Natural killer cell treated with Interleukin-12 subunit alpha and Interleukin-12 subunit beta and Interleukin-15 and Interleukin-18, amount 100 ng/mL, for 72 hours (primary cell): ENCODE measurements around the gene TTC22. TPM values are rescaled to one million over a fixed set of nuclear protein-coding genes. Genes with fewer than 3 reads are reported as not detected.

Experiments
- ATAC-seq, 2 donors: fragments of 150-1000 bp; cut with Tn5 transposase in 1 of 2; sonication (Bioruptor Pico), chemical (Tn5 transposase) in 1 of 2; 2 replicates each; pipeline ENCODE4 v1.10.0; 2021
- DNase-seq: peaks from one replicate; pipeline ENCODE4 v3.0.0; 2022; ENCODE audit warnings: low spot score
- H3K27ac Mint-ChIP-seq, 2 donors: 1 replicate in 1 of 2; 2 replicates in 1 of 2; pipeline ENCODE4 v1.8.0; 2022; ENCODE audit warnings: mixed read lengths in 2 of 2, mild to moderate bottlenecking in 1 of 2, moderate library complexity in 1 of 2
- H3K27me3 Mint-ChIP-seq, 2 donors: 1 replicate in 1 of 2; 2 replicates in 1 of 2; pipeline ENCODE4 v1.8.0; 2022; ENCODE audit warnings: mixed read lengths in 2 of 2
- H3K36me3 Mint-ChIP-seq: one replicate; pipeline ENCODE4 v1.8.0; 2022; ENCODE audit warnings: mixed read lengths
- H3K4me1 Mint-ChIP-seq, 2 donors: 1 replicate in 1 of 2; 2 replicates in 1 of 2; pipeline ENCODE4 v1.8.0; 2022; ENCODE audit warnings: low read depth in 2 of 2, mixed read lengths in 2 of 2, mild to moderate bottlenecking in 1 of 2
- H3K4me3 Mint-ChIP-seq: one replicate; pipeline ENCODE4 v1.8.0; 2022; ENCODE audit warnings: mixed read lengths
- H3K9me3 Mint-ChIP-seq: 2 replicates; pipeline ENCODE4 v1.8.0; 2022; ENCODE audit warnings: mixed read lengths
- total RNA-seq, 2 donors: library from RNA; stranded (reverse); gene quantifications; one replicate each; pipeline ENCODE4 v1.2.3, GENCODE V29; 2022

TTC22 gene
- total RNA-seq, 2 donors from 2014 or later: 1.5 to 2.1 TPM

DNA sequence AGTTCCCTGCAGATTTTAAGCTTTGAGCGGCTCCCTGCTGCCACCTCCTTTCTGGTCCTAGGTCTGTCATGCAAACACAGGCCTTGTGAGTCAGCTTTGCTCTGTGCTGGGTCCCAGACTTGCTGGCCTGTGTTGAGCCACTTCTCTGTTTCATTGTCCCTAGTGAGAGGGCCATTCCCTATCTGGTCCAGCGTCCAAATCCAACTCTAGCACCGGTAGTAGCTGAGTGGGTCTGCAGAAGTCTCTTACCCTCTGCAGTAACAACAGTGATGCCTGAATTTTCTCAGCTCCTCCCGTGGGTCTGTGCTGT lies 5.8 kb downstream of the TTC22 start:
- H3K27me3 Mint-ChIP-seq: no peaks in the 10 kb centered on the region
- H3K4me1 Mint-ChIP-seq: peaks cover 50 to 55% of the 10 kb centered on the region in 2 donors
- H3K27ac Mint-ChIP-seq: peak overlapping the region in 1 of 2 donors; percentile 96
- no peaks in the 10 kb centered on the region for H3K9me3 Mint-ChIP-seq
- H3K4me3 Mint-ChIP-seq: no peak overlapping the region
- DNase-seq (no peak), ATAC-seq (no peak)
- H3K36me3 Mint-ChIP-seq: no peaks in the 10 kb centered on the region

DNA sequence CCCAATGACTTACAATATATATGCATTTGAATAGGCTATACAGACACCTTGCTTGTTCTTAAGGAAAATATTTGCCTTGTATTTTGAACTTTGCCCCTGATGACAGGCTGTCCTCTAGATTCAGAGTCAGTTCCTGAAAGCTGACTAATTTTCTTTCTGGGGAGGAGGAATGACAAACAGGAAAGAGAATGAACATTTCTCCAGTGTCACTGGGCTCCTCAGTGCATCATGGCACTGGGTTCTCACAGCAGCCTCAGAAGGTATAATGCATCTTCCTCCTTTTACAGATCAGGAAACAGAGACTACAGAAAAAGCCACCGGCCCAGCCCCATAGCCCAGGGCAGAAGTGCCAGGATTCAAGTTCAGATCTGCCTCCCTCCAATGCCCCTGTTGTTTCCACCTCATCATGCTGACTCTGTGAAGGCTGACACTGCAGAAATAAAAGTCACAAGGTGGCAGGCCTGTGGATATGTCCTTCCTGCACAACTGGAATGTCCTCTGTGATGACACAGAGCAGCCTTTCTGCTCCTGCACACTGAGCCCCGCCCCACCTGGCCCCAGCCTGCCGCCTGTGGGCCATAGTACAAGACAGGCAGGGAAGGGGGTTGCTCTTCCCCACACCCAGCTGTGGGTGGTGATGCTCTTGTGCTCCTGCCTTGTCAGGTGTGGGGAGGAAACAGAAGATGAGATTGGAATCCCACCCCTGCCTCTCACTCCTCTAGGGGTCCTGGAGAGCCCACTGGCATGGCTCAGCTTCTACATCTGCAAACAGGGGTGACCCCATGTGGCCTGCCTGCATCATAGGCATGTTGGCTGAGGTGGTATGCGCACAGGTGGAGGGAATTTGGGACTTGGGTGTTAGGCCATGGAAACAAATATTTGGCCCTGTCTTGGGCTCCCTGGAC lies 6.4 kb downstream of the TTC22 start:
- no peak for DNase-seq
- H3K27ac Mint-ChIP-seq: peak overlapping the region; percentile 47 to 96
- no peaks in the 10 kb centered on the region for H3K27me3 Mint-ChIP-seq
- no peaks in the 10 kb centered on the region for H3K36me3 Mint-ChIP-seq
- no peak for ATAC-seq
- no peak overlapping the region for H3K4me3 Mint-ChIP-seq
- peaks cover 46 to 51% of the 10 kb centered on the region in 2 donors for H3K4me1 Mint-ChIP-seq
- H3K9me3 Mint-ChIP-seq: no peaks in the 10 kb centered on the region

DNA sequence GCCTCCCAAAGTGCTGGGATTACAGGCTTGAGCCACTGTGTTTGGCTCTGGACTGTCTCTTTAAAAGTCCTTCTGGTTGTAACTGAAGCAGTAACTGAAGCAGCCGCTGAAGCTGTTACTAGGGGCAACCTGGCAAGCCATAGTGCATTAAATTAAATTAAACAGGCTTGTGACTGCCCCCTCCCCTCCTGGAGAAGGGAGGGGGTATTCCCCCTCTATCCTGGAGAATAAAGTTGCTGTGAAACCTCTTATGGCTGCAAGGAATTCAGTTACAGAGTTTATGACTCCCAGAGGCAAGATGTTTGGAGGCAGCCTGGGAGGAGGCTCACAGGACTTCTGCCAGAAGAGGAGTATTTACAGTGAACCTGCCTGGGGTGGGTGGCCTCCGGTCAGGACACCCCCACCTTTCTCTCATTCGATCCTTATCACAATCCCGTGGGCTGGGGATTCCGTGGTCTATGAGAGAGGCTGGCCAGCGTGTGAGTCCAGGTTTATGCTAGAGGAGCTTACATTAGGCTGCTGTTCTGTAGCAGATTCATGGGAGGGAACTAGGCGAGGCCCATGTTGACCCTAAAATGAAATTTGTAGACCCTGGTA lies 8.3 kb downstream of the TTC22 start:
- no peaks in the 10 kb centered on the region for H3K36me3 Mint-ChIP-seq
- H3K4me1 Mint-ChIP-seq: peaks cover 37 to 42% of the 10 kb centered on the region in 2 donors
- H3K27me3 Mint-ChIP-seq: no peaks in the 10 kb centered on the region
- no peak for ATAC-seq
- no peak overlapping the region for H3K27ac Mint-ChIP-seq
- DNase-seq: no peak
- no peak overlapping the region for H3K4me3 Mint-ChIP-seq
- H3K9me3 Mint-ChIP-seq: no peaks in the 10 kb centered on the region

DNA sequence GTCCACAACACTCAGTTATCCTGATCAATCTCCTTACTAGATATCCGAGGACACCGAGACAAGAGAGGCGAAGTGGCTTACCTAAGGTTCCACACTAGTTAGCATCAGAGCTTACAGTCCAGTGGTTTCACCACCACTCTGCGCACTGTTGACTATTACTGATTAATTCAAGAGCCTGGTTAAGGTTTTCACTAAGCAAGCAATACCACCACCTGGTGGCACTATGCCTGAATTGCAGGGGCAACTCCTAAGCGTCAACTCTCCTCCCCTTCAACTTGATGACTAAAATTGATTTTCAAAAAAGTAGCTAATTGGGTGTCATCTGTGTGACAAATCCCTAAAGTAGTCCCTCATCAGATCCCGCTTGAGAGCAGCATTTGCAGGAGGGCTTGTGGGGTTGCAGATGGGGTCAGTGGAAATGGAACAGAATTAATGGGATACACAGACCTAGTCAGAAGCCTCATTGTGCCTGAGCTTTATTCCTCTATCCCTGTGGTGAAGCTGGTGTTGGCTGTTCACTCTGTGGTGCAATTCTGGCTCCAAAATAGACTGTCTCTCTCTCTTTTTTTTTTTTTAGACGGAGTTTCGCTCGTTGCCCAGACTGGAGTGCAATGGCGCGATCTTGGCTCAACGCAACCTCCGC lies 9.1 kb downstream of the TTC22 start:
- Mint-ChIP-seq H3K27me3 (no peaks in the 10 kb centered on the region), H3K4me3 (no peak overlapping the region), H3K4me1 (peaks cover 33 to 45% of the 10 kb centered on the region in 2 donors), H3K36me3 (no peaks in the 10 kb centered on the region), H3K9me3 (no peaks in the 10 kb centered on the region), H3K27ac (no peak overlapping the region)
- peak in 1 of 2 donors; percentile 37 for ATAC-seq
- DNase-seq: no peak

DNA sequence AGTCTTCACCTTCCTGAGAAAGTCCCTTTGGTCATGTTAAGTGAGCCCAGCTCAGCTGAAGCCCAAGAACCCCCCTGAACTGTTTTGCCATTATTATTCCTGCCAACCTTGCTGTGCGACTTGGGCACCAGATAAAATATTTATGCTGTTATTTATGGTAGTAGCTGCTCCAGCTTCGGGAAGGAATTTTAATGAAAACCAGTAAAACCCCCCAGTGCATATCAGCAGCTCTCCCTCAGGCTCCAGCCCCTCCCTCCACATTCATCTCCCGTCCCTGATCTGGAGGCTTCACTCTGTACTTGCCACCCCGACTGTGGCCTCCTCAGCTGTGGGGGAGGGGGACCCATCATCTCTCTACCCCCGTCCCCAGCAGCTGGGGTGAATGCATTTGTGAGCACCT lies 12.7 kb downstream of the TTC22 start:
- H3K9me3 Mint-ChIP-seq: no peaks in the 10 kb centered on the region
- no peaks in the 10 kb centered on the region for H3K27me3 Mint-ChIP-seq
- DNase-seq (no peak), ATAC-seq (no peak)
- H3K4me1 Mint-ChIP-seq: peaks cover 13 to 26% of the 10 kb centered on the region in 2 donors
- peak overlapping the region; percentile 9 to 57 for H3K27ac Mint-ChIP-seq
- no peak overlapping the region for H3K4me3 Mint-ChIP-seq
- H3K36me3 Mint-ChIP-seq: no peaks in the 10 kb centered on the region

DNA sequence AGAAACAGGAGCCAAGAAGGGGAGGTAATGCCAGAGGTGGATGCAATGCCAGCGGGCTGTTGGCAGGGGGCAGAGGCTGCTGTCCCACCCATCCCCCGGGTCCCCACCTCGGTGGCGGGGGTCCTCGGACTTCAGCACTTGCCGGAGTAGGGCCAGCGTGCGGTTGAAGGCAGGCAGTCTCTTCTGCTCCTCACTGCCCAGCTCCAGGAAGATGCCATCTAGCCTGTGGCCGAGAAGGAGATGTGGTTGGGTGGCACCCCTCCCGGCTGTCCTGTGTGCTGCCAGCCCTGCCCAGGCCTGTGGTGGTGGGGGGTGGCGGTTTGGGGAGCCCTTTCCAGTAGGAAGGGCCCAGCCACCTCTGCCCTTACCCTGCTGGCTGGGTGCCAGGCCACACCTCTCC lies 13.5 kb downstream of the TTC22 start:
- Mint-ChIP-seq H3K27ac (no peak overlapping the region), H3K27me3 (no peaks in the 10 kb centered on the region), H3K4me3 (no peak overlapping the region), H3K9me3 (no peaks in the 10 kb centered on the region), H3K36me3 (no peaks in the 10 kb centered on the region), H3K4me1 (peaks cover 13 to 26% of the 10 kb centered on the region in 2 donors)
- DNase-seq (no peak), ATAC-seq (no peak)

DNA sequence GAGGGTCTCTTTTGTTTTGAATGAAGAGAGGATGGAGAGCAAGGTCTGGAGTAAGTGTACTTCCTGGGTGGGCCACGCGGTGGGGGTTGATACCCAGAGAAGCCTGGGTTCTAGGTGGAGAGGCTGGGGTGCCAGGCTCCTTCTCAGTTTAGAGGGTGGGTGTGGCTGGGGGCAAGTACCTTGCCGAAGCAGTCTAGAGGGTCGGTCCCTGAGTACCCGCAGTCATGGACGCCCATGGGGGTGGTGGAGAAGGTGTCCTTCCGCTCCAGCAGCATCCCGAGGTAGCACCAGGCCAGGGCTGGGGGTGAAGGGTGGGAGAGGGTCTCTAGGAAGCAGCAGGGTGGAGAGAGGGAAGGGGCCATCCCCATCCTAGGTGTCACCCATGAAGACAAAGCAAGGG lies 14.3 kb downstream of the TTC22 start:
- H3K4me3 Mint-ChIP-seq: no peak overlapping the region
- no peaks in the 10 kb centered on the region for H3K27me3 Mint-ChIP-seq
- H3K36me3 Mint-ChIP-seq: no peaks in the 10 kb centered on the region
- H3K27ac Mint-ChIP-seq: peak overlapping the region in 1 of 2 donors; percentile 84
- ATAC-seq (no peak), DNase-seq (no peak)
- peaks cover 13 to 27% of the 10 kb centered on the region in 2 donors for H3K4me1 Mint-ChIP-seq
- no peaks in the 10 kb centered on the region for H3K9me3 Mint-ChIP-seq

DNA sequence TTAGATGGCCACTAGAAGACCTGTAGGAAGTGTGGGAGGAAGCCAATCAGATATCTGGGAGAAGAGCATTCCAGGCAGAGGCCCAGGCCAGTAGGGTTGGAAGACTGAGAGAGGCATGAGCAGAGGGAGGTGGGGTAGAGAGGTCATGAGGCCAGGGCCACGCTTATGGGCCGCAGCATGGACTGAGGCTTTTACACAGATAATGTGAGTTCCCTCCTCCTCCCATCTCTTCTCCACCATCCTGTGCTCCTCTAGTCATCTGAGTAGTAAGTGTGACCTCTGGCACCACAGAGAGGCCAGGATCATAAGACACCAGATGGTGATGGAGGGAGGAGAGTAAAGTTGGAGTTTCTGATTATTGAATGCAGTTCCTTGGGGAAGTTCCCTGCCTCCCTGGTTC lies 17.1 kb downstream of the TTC22 start:
- H3K36me3 Mint-ChIP-seq: no peaks in the 10 kb centered on the region
- no peaks in the 10 kb centered on the region for H3K9me3 Mint-ChIP-seq
- ATAC-seq (no peak), DNase-seq (no peak)
- no peak overlapping the region for H3K27ac Mint-ChIP-seq
- H3K27me3 Mint-ChIP-seq: no peaks in the 10 kb centered on the region
- peaks cover 4 to 25% of the 10 kb centered on the region in 2 donors for H3K4me1 Mint-ChIP-seq
- no peak overlapping the region for H3K4me3 Mint-ChIP-seq

DNA sequence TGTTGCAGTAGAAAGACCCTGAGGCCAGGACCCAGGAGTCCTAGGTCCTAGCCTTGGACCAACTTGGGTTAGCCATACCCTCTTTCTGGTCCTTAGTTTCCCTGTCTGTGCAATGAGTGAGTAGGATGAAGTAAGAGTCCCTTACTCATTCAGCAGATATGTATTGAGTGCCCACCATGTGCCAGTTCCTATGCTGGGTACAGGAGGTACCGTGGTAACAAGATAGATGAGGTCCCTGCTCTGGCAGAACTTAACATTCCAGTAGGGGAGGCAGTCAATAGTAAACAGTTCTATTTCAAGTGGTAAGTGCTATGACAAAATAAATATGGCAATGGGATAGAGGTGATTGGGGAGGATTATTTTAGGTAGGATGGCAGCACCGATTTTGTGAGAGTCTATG lies 18.5 kb downstream of the TTC22 start:
- H3K27me3 Mint-ChIP-seq: no peaks in the 10 kb centered on the region
- no peak overlapping the region for H3K4me3 Mint-ChIP-seq
- no peaks in the 10 kb centered on the region for H3K36me3 Mint-ChIP-seq
- H3K4me1 Mint-ChIP-seq: peaks cover 0 to 24% of the 10 kb centered on the region in 2 donors
- H3K9me3 Mint-ChIP-seq: no peaks in the 10 kb centered on the region
- ATAC-seq (no peak), DNase-seq (no peak)
- H3K27ac Mint-ChIP-seq: no peak overlapping the region

DNA sequence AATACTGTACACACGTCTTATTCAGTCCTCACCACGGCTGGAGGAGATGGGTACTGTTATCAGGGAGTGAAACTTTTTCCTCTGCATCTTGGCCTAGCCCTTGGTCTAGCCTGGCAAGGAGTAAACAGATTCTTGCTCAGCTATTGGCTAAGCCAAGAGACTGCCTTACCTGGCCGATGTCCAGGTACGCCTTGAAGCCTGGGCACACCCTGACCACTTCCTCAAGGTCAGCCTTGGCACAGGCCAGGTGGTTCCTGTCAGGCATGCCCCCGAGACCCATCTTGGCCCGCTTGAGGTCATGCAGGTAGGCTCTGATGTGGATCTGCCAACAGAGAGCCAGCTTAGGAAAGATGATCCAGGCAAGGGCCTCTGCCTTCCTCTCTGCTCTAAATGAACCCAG lies 19.0 kb downstream of the TTC22 start:
- H3K9me3 Mint-ChIP-seq: no peaks in the 10 kb centered on the region
- no peaks in the 10 kb centered on the region for H3K27me3 Mint-ChIP-seq
- no peak for ATAC-seq
- no peak overlapping the region for H3K4me3 Mint-ChIP-seq
- DNase-seq: no peak
- H3K4me1 Mint-ChIP-seq: peaks cover 0 to 22% of the 10 kb centered on the region in 2 donors
- H3K36me3 Mint-ChIP-seq: no peaks in the 10 kb centered on the region
- peak overlapping the region in 1 of 2 donors; percentile 50 for H3K27ac Mint-ChIP-seq

DNA sequence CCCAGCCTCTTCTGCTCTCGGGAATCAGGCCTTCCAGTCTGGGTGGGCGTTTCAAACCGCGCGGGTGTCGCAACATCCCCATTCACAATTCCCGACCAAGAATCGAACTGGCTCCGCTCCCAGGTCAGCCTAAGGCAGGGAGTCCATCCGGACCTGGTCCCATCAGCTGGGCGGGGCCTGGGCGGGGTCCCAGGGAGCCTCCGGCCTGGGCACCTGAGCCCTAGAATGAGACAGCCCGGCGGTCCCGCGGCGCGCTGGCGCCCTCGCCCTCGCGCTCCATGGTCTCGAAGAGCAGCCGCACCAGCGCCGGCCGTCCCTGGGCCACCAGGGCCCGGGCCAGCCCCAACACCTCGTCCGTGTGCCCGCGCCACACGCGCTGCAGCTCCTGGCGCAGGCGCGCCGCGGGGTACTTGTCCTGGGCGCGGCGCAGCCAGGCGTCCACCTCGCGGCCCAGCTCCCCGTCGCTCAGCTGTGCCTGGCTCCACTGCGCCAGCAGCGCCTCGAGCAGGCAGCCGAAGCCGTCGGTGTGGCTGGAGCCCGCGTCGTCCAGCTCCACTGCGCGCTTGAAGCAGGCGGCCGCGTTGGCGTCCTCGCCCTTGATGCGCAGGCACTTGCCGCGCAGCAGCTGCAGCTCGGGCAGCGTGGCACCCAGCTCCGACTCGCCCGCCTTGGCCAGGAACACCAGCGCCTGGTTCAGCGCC lies 19.9 kb downstream of the TTC22 start:
- Mint-ChIP-seq H3K4me3 (no peak overlapping the region), H3K27ac (peak overlapping the region in 1 of 2 donors; percentile 50), H3K4me1 (peaks cover 0 to 14% of the 10 kb centered on the region in 2 donors), H3K27me3 (no peaks in the 10 kb centered on the region), H3K9me3 (no peaks in the 10 kb centered on the region), H3K36me3 (no peaks in the 10 kb centered on the region)
- ATAC-seq: no peak
- no peak for DNase-seq

DNA sequence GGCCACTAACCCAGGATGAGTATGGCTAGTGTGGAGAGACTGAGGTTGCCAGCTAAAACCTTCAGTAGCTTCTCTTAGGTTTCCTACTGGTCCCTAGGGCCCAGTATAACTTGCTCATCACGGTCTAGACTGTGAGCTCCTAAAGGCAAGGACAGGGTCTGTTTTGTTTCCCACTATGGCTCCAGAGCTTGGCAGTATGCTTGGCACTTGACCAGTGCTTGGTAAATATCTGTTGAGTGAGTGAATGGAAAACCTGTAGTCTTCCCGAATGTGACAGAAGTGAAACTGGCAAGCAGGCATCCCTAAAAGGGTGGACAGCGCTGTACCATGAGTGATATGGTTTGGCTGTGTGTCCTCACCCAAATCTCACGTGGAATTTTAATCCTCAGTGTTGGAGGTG lies 23.7 kb downstream of the TTC22 start:
- Mint-ChIP-seq H3K4me3 (no peak overlapping the region), H3K27me3 (no peaks in the 10 kb centered on the region)
- ATAC-seq: no peak

DNA sequence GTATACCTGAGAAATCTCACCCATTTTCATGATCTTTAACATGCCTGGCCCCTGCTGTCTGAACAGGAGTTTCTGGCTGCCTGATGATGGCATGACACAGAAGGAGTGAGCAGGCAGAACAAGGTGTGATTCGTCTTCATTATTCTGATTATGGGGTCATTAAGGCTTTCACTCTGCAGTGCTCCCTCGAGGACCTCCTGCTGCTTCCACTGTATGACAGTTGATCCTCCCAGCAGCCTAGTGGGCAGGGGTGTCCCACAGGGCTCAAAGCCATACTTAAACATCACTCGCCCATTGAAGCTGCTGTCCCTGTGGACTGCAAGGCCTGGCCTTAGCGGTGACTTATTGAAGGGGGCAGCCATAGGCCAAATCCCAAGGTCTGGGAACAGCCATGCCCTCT lies 24.1 kb downstream of the TTC22 start:
- Mint-ChIP-seq H3K9me3 (no peaks in the 10 kb centered on the region), H3K27me3 (no peaks in the 10 kb centered on the region), H3K4me1 (peaks cover 0 to 18% of the 10 kb centered on the region in 2 donors), H3K36me3 (no peaks in the 10 kb centered on the region), H3K4me3 (no peak overlapping the region), H3K27ac (no peak overlapping the region)
- DNase-seq: no peak
- ATAC-seq: no peak

More for the DNA sequence above, 23.7 kb downstream of the TTC22 start:
- no peak overlapping the region for H3K27ac Mint-ChIP-seq
- no peak for DNase-seq
- peaks cover 0 to 18% of the 10 kb centered on the region in 2 donors for H3K4me1 Mint-ChIP-seq
- H3K9me3 Mint-ChIP-seq: no peaks in the 10 kb centered on the region
- no peaks in the 10 kb centered on the region for H3K36me3 Mint-ChIP-seq
